Gastrocnemius medialis (tissue), 4 donors: ENCODE results near the gene RPL36A. TPM values are rescaled to one million over a fixed set of nuclear protein-coding genes. Genes with fewer than 3 reads are reported as not detected.

Source experiments
- ATAC-seq, 2 donors: fragments of 150-250 bp; one replicate each; pipeline ENCODE4 v1.9.1; 2016
- DNase-seq, 2 donors: peaks; one replicate each; pipeline ENCODE4 v3.0.0-alpha.2; 2019
- H3K27ac ChIP-seq, 4 donors: fragments of 200-600 bp; sonication (generic); 1 replicate in 1 of 4; 2 replicates in 3 of 4; pipeline ENCODE4 v1.5.1; 2016 to 2018; ENCODE audit warnings: mild to moderate bottlenecking in 2 of 4, moderate library complexity in 1 of 4
- H3K27me3 ChIP-seq, 3 donors: fragments of 200-600 bp; sonication (generic) in 2 of 3; 1 replicate in 1 of 3; 2 replicates in 2 of 3; pipeline versions ENCODE4 v1.5.1 to v1.6.0; 2016 to 2019; ENCODE audit warnings: mild to moderate bottlenecking in 1 of 3, moderate library complexity in 1 of 3
- H3K36me3 ChIP-seq, 2 donors: fragments of 200-600 bp; sonication (generic) in 1 of 2; one replicate each; pipeline ENCODE4 v1.5.1; 2017 to 2018
- H3K4me1 ChIP-seq, 2 donors: fragments of 200-600 bp; sonication (generic) in 1 of 2; one replicate each; pipeline ENCODE4 v1.5.1; 2016 to 2017; ENCODE audit warnings: mild to moderate bottlenecking in 2 of 2
- H3K4me3 ChIP-seq, 4 donors: fragments of 200-600 bp; sonication (generic) in 3 of 4; 1 replicate in 1 of 4; 2 replicates in 3 of 4; pipeline ENCODE4 v1.5.1; 2016 to 2019; ENCODE audit warnings: mild to moderate bottlenecking in 2 of 4
- H3K9me3 ChIP-seq, 3 donors: fragments of 200-600 bp; sonication (generic) in 2 of 3; 1 replicate in 1 of 3; 2 replicates in 2 of 3; pipeline ENCODE4 v1.5.1; 2016 to 2019
- CTCF ChIP-seq, 5 experiments: fragments of 450-650 bp in 3 of 5; fragments of 200-600 bp in 2 of 5; sonication (generic) in 2 of 5; IDR thresholded peaks in 4 of 5; conservative IDR thresholded peaks in 1 of 5; 1 replicate in 4 of 5; 2 replicates in 1 of 5; pipeline ENCODE4 v1.5.1; 2016 to 2019; ENCODE audit warnings: antibody characterized with exemption in 5 of 5, mild to moderate bottlenecking in 3 of 5, moderate library complexity in 3 of 5
- POLR2A ChIP-seq, 2 donors: fragments of 450-650 bp; IDR thresholded peaks; one replicate each; pipeline ENCODE4 v1.6.1; 2017; ENCODE audit warnings: antibody characterized with exemption in 2 of 2, mild to moderate bottlenecking in 2 of 2, moderate library complexity in 2 of 2
- in situ Hi-C, 4 donors: fragments of 200-750 bp; cut with MboI; loops; one replicate each; pipeline versions ENCODE4 v1.15.0 to v1.8.0; 2017; ENCODE audit warnings: low sequenced_read_pairs in 4 of 4
- intact Hi-C: fragments of 100-400 bp; cut with DNase I; formaldehyde crosslinking; loops from one replicate; pipeline ENCODE4 v1.15.1; 2023; ENCODE audit warnings: low total_unique reads
- total RNA-seq, 4 donors: library from RNA; depleted of rRNA; stranded (reverse); fragments of >200 nt; gene quantifications; one replicate each; pipeline versions ENCODE4 v1.1.0 to v1.2.3, GENCODE V29; 2016

Gene RPL36A
- total RNA-seq, 4 donors from 2014 or later = 627 to 1,470 (median 1,100) TPM

- intact Hi-C loops = loop anchor here (10.0 kb wide), 1 partner anchor 524 kb away; the partner anchor contains the start of gene ZMAT1
Measured at GRCh38 chrX:101410461-101410860, 19.6 kb downstream of the RPL36A start.

GRCh38 chrX:101411984-101412383 is 21.2 kb downstream of the RPL36A start:
- no peak for TF ChIP-seq CTCF (IDR thresholded peaks at IDR 0.05 in 4 of 5, conservative IDR thresholded peaks at IDR 0.05 in 1 of 5)
- no peak for TF ChIP-seq POLR2A (IDR thresholded peaks at IDR 0.05)
- Histone ChIP-seq H3K27ac (peak overlapping the region in 2 of 4 donors; percentile 13 to 31), H3K4me3 (no peak overlapping the region), H3K9me3 (no peaks in the 10 kb centered on the region), H3K36me3 (peaks cover 0 to 9% of the 10 kb centered on the region in 2 donors), H3K27me3 (no peaks in the 10 kb centered on the region), H3K4me1 (peaks cover 14 to 40% of the 10 kb centered on the region in 2 donors)
- ATAC-seq (no peak), DNase-seq (no peak)
- in situ Hi-C loops = loop anchor here in 2 of 4 donors (10.0 to 25.0 kb wide), 3 partner anchors 375 to 525 kb away; partner anchors contain the start of gene ZMAT1 (in 1 of the 2)
- intact Hi-C loops = loop anchor here (10.0 kb wide), 1 partner anchor 523 kb away; the partner anchor contains the start of gene ZMAT1

More at GRCh38 chrX:101410461-101410860, 19.6 kb downstream of the RPL36A start:
- peaks cover 0 to 9% of the 10 kb centered on the region in 2 donors for H3K36me3 ChIP-seq
- no peak for TF ChIP-seq CTCF (IDR thresholded peaks at IDR 0.05 in 4 of 5, conservative IDR thresholded peaks at IDR 0.05 in 1 of 5)
- TF ChIP-seq POLR2A (IDR thresholded peaks at IDR 0.05) = no peak
- peaks cover 20 to 34% of the 10 kb centered on the region in 2 donors for H3K4me1 ChIP-seq
- no peaks in the 10 kb centered on the region for H3K9me3 ChIP-seq
- in situ Hi-C loops = loop anchor here in 2 of 4 donors (10.0 to 25.0 kb wide), 3 partner anchors 377 to 527 kb away; partner anchors contain the start of gene ZMAT1 (in 1 of the 2)
- DNase-seq (no peak), ATAC-seq (no peak)
- no peaks in the 10 kb centered on the region for H3K27me3 ChIP-seq
- peak overlapping the region; percentile 26 to 96 (median 91) for H3K27ac ChIP-seq
- peak overlapping the region in 1 of 4 donors; percentile 78 for H3K4me3 ChIP-seq

- Histone ChIP-seq H3K9me3 (no peaks in the 10 kb centered on the region), H3K4me3 (no peak overlapping the region), H3K27ac (peak overlapping the region; percentile 70 to 78 (median 76)), H3K36me3 (peaks cover 0 to 9% of the 10 kb centered on the region in 2 donors), H3K4me1 (peaks cover 11 to 27% of the 10 kb centered on the region in 2 donors), H3K27me3 (no peaks in the 10 kb centered on the region)
- TF ChIP-seq POLR2A (IDR thresholded peaks at IDR 0.05) = no peak
- TF ChIP-seq CTCF (IDR thresholded peaks at IDR 0.05 in 4 of 5, conservative IDR thresholded peaks at IDR 0.05 in 1 of 5) = peak; percentile 24 to 83 (median 62)
- intact Hi-C loops (loop anchor here (1.0 to 10.0 kb wide), 4 partner anchors 67 to 519 kb away; partner anchors contain the start of genes ARMCX1 and ZMAT1), in situ Hi-C loops (loop anchor here in 2 of 4 donors (10.0 to 25.0 kb wide), 3 partner anchors 372 to 522 kb away; partner anchors contain the start of gene ZMAT1 (in 1 of the 2))
- no peak for DNase-seq
- ATAC-seq = peak; percentile 54 to 61
Measured at GRCh38 chrX:101415180-101416145, 24.7 kb downstream of the RPL36A start.

GRCh38 chrX:101416691-101417090 is 25.9 kb downstream of the RPL36A start:
- in situ Hi-C loops = loop anchor here in 2 of 4 donors (10.0 to 25.0 kb wide), 3 partner anchors 371 to 521 kb away; partner anchors contain the start of gene ZMAT1 (in 1 of the 2)

More at GRCh38 chrX:101416691-101417090, 25.9 kb downstream of the RPL36A start:
- no peak overlapping the region for H3K27ac ChIP-seq
- no peak for DNase-seq
- TF ChIP-seq POLR2A (IDR thresholded peaks at IDR 0.05) (no peak), CTCF (IDR thresholded peaks at IDR 0.05 in 4 of 5, conservative IDR thresholded peaks at IDR 0.05 in 1 of 5) (no peak)
- H3K9me3 ChIP-seq = no peaks in the 10 kb centered on the region
- intact Hi-C loops = loop anchor here (5.0 to 10.0 kb wide), 2 partner anchors 66 to 518 kb away; partner anchors contain the start of gene ZMAT1
- H3K27me3 ChIP-seq = no peaks in the 10 kb centered on the region
- no peak for ATAC-seq
- no peak overlapping the region for H3K4me3 ChIP-seq
- H3K4me1 ChIP-seq = peaks cover 5 to 18% of the 10 kb centered on the region in 2 donors
- peaks cover 0 to 9% of the 10 kb centered on the region in 2 donors for H3K36me3 ChIP-seq
